ENCODE measurements around the gene NUP98.

DNA sequence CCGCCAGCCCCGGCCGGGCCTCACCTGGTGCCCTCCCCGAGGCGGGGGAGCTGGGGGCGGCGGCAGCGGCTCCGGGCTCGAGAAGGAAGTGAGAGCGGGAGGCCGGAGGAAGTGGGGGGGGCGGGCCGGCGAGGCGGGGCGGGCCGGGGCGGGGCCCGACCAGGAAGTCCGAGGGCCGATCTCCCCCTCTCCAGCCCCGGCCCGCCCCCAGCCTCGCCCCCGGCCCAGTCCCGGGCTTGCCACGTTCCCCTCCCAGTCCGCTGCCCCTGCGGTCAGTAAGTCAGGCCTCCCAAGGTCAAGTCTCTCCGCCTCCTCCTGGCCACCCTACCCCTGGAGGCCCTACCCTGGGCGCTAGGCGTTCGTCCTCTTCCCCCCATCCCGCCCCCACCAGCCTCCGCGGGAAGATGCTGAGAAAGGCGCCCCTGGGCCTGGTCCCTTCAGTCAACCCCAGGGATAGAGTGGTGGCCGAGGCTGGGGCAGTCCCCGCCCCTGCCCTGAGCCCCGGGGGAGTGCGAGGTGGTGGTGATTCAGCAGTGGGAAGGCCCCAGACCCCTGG is 43.6 kb upstream of the NUP98 start, which contains the start of gene RHOG:
- TF ChIP-seq, protein P1, sequence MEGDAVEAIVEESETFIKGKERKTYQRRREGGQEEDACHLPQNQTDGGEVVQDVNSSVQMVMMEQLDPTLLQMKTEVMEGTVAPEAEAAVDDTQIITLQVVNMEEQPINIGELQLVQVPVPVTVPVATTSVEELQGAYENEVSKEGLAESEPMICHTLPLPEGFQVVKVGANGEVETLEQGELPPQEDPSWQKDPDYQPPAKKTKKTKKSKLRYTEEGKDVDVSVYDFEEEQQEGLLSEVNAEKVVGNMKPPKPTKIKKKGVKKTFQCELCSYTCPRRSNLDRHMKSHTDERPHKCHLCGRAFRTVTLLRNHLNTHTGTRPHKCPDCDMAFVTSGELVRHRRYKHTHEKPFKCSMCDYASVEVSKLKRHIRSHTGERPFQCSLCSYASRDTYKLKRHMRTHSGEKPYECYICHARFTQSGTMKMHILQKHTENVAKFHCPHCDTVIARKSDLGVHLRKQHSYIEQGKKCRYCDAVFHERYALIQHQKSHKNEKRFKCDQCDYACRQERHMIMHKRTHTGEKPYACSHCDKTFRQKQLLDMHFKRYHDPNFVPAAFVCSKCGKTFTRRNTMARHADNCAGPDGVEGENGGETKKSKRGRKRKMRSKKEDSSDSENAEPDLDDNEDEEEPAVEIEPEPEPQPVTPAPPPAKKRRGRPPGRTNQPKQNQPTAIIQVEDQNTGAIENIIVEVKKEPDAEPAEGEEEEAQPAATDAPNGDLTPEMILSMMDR (IDR thresholded peaks at IDR 0.05), result no peak
- TF ChIP-seq POLR2AphosphoS5 (IDR thresholded peaks at IDR 0.05; ENCODE audit: low read depth, low read length), result peak; percentile 44; the same call in 1 of the 2 replicates
- TF ChIP-seq, protein P2, sequence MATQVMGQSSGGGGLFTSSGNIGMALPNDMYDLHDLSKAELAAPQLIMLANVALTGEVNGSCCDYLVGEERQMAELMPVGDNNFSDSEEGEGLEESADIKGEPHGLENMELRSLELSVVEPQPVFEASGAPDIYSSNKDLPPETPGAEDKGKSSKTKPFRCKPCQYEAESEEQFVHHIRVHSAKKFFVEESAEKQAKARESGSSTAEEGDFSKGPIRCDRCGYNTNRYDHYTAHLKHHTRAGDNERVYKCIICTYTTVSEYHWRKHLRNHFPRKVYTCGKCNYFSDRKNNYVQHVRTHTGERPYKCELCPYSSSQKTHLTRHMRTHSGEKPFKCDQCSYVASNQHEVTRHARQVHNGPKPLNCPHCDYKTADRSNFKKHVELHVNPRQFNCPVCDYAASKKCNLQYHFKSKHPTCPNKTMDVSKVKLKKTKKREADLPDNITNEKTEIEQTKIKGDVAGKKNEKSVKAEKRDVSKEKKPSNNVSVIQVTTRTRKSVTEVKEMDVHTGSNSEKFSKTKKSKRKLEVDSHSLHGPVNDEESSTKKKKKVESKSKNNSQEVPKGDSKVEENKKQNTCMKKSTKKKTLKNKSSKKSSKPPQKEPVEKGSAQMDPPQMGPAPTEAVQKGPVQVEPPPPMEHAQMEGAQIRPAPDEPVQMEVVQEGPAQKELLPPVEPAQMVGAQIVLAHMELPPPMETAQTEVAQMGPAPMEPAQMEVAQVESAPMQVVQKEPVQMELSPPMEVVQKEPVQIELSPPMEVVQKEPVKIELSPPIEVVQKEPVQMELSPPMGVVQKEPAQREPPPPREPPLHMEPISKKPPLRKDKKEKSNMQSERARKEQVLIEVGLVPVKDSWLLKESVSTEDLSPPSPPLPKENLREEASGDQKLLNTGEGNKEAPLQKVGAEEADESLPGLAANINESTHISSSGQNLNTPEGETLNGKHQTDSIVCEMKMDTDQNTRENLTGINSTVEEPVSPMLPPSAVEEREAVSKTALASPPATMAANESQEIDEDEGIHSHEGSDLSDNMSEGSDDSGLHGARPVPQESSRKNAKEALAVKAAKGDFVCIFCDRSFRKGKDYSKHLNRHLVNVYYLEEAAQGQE (IDR thresholded peaks at IDR 0.05; ENCODE audit: low read depth, low read length), result no peak
- TF ChIP-seq TCF12 (IDR thresholded peaks at IDR 0.05), result no peak
- TF ChIP-seq EZH2phosphoT487 (IDR thresholded peaks at IDR 0.05; ENCODE audit: borderline replicate concordance, low read depth), result no peak
- no peak for TF ChIP-seq FOSL2 (IDR thresholded peaks at IDR 0.05; ENCODE audit: borderline replicate concordance, low read depth)
- TF ChIP-seq TEAD4 (IDR thresholded peaks at IDR 0.05; ENCODE audit: borderline replicate concordance, insufficient read depth), result no peak
- TF ChIP-seq YY1 (IDR thresholded peaks at IDR 0.05; ENCODE audit: low read depth), result no peak
- TF ChIP-seq RCOR1 (IDR thresholded peaks at IDR 0.05; ENCODE audit: low read length), result no peak
- TF ChIP-seq, protein P3, sequence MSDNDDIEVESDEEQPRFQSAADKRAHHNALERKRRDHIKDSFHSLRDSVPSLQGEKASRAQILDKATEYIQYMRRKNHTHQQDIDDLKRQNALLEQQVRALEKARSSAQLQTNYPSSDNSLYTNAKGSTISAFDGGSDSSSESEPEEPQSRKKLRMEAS (IDR thresholded peaks at IDR 0.05; ENCODE audit: low read depth), result no peak
- TF ChIP-seq RAD21 (IDR thresholded peaks at IDR 0.05; ENCODE audit: low read length), result no peak
- TF ChIP-seq MXI1 (IDR thresholded peaks at IDR 0.05; ENCODE audit: low read depth, low read length), result no peak; the same call in 1 of the 2 replicates
- no peak for TF ChIP-seq MEF2A (IDR thresholded peaks at IDR 0.05; ENCODE audit: borderline replicate concordance, low read depth)

All from SK-N-SH (cell line).